Measurements from ENCODE around the gene SULT1C3.

Gene SULT1C3

DNA sequence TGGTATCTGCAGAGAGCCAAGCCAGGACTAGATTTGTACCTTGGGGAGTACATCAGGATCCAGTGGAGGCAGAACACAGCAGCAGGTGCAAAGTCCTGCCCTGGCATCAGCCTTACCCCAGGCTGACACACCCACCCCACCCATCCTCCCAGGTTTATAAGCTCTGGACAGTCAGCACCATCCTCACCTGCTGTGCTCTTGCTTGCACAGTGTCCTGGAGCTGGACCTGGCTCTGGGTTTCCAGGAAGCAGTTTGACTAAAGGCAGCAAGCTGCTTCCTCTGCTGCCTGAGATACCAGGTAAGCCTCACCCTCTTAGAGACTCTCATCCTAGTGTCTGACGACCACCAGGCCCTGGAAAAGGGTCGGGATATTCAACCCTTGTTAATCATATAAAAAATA is at the start of gene SULT1C3:
SULT1C3 (plus strand) TSS at position 183 of the 400 bp plus-strand sequence. CDS start 7,227 bp downstream, outside the sequence.
- no peak for DNase-seq

DNA sequence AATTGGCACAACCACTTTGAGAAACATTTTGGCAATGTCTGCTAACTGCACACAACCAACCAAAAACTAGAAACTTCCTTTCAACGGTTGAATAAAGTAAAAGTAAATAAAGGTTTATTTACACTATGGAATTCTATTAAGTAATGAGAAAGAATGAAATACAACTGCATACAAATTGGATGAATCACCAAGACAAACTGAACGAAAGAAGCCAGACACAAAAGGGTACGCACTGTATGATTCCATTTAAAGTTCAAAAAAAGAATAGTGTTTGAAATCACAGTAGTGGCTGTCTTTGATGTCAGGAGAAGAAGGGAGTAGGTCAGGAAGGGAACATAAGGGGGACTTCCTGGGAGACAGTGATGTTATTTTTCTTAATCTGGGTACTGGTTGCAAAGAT is 46.5 kb upstream of the SULT1C3 start:
- DNase-seq, result no peak

DNA sequence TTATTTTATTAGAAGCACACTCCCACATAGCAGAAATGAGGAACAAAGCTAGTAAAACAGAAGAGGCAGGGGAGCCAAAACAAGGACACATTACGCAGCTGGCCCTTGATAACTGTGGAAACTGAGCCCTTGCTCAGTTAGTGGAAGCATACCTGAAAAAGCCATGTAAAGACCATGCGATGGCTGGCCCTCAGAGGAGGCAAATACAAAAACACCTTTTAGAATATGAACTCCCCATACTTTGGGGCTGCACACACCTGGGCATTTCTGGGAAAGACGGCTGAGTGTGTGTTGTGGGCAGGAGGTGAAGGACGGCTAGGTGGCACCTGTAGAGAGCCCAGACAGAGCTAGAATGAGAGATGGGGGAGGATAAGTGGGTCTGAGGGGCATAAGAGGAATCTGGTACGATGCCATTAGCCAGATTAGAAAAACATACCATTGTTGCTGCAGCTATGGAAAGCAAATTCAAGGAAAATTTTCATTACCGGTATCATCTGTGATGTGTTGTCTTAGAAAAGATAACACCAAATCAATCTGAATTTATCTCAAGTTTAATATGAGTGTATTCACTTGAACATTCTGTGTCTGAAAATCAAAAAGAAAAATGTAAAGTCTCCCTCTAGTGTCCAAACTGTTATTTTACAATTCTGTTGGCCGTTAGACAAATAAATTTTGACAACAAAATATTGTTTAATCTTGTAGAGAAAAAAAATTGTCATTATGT is 45.2 kb upstream of the SULT1C3 start:
- no peak for DNase-seq

DNA sequence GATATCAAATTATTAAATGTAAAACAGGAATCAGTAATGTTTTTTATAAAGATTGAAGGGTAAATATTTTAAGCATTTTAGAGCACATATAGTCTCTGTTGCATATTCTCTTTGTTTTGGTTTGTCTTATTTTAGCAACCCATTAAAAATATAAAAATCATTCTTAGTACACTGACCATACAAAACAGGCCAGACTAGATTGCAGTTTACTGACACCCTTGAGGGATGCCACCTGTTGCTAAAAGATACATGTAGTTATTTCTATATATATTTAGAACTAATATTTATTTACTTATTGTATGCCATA is 44.7 kb upstream of the SULT1C3 start:
- DNase-seq, result no peak

- no peak for DNase-seq
Observed at GRCh38 chr2:108199726-108200125, 40.0 kb upstream of the SULT1C3 start.

DNA sequence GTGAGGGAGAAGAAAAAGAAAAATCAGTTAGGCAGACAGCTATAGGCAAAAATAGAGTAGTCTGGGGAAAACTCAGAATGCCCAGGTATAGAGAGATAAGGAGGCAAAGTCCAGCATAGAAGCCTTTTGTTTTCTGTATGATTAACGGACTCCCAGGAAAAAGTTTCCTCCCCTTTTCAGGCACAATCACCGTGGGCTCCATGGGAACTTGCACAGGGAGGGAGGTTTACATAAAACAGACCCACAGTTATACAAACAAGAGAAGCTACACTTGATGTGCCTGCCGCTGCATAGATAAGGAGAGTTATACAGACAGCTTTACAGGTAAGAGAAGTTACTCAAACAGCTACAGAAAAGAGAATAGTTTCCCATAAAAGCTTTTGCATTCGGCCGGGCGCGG is 39.2 kb upstream of the SULT1C3 start:
- DNase-seq, result no peak

DNA sequence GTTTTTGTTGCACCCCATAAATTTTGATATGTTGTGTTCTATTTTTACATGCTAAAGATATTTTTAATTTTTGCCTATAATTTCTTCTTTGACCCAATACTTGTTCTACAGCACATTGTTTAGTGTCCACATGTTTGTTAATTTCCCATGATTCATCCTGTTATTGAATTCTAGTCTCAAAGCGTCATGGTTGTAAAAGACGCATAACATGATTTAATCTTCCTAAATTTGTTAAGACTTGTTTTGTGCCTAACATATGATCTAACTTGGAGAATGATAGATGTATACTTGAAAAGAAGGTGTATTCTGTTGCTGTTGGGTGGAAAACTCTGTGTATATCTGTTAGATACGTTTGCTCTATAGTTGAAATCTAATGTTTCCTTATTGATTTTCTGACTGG is 27.1 kb upstream of the SULT1C3 start:
- no peak for DNase-seq

DNA sequence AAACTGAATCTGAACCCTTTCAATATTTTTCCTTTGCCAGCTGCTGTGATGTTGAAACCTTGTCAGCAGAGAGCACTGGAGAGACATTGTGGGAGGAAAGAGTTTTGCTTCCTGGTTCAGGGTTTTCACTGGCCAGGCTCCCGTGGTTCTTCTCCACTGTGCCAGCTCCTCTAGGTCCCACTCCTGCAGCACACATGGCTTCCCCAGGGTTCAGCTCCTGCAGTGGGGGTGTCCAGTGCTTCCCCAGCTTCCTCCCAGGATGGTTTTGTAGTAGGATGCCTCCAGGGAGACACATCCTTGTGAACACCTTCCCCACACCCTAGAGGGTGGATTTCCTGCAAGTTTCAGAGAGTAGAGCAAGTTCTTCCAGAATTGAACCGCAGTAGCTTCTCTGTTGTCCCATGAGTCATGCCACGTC is 24.0 kb upstream of the SULT1C3 start:
- no peak for DNase-seq

DNA sequence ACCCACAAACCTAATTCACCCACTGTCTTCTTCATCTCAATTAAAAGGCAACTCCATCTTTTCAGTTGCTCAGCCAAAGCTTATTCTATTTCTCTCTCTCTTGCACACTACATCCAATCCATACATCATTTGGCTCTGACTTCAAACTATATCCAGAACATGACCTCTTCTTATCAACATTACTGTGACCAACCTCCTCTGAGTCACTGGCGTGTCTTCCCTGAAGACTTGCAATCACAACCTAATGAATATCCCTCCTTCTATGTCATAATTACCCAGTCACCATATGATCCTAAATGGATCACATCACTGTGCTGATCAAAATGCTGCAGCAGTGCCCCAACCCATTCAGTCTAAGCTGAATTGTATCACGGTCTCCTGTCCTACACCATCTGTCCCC is 22.6 kb upstream of the SULT1C3 start:
- DNase-seq, result no peak

- DNase-seq, result no peak
Observed at GRCh38 chr2:108219688-108220087, 20.1 kb upstream of the SULT1C3 start.

DNA sequence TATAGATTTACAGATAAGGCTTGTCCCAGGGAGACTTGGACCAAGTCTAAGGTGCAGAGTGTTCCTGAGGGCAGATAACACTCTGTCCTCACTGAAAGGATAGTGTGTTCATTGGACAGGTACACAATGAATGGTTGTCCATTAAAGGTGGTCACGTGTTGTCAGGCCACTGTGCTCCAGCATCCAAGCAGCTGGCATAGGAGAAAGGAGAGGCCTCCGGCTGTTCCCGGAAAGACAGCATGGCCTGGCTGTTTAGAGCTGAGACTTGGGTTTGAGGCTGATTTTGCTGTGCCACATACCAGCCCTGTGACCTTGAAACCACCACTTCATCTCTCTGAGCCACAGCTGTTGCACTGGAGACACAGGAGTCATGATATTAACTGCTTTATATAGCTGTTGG is 19.6 kb upstream of the SULT1C3 start:
- DNase-seq, result no peak

DNA sequence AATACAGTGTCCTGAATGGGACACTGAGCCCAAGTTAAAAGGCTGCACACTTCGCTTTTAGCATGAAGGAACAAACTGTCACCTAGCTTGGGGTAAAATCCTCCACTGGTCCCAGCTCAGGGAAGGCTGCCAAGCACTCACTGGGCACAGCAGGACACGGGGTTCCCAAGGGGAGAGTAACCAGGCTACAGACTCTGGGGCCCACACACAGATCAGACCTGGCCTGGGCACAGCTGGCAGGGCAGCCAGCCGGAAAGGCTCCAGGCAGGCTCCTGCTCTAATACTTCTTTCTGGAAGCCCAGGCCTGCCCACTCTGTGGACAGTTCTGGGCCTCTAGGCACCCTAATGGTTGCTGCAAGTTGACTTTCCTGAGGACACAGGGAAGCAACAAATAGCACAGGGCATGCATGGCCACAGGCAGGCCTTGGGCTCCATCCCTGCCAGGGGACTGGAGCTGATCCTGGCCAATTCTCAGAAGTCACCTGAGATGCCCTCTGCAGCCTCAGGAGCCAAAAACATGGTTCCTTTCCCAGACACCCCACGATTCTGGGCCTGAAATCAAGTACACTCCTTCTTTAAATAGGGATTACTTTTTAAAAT is 18.7 kb upstream of the SULT1C3 start:
- DNase-seq, result no peak

- DNase-seq, result no peak
Observed at GRCh38 chr2:108222261-108222660, 17.5 kb upstream of the SULT1C3 start.

- no peak for DNase-seq
Observed at GRCh38 chr2:108223573-108223972, 16.2 kb upstream of the SULT1C3 start.

GRCh38 chr2:108224022-108224421 is 15.7 kb upstream of the SULT1C3 start:
- no peak for DNase-seq

- DNase-seq, result no peak
Observed at GRCh38 chr2:108226564-108226963, 13.2 kb upstream of the SULT1C3 start.

DNA sequence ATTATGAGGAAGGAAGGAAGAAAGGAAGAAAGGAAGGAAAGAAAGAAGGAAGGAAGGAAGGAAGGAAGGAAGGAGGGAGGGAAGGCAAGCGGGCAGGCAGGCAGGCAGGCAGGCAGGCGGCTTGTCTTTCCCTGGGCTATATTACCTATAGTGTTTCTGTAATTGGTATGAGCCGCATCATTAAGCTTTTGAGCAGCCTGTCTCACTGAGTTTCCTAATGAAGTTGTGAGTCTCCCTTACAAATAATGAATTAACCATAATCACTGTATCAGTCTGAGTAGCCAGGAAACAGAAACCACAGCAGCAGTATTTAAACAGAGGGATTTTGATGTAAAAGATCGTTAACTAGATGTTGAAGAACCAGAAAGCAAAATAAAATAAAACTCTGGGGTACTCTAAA is 11.8 kb upstream of the SULT1C3 start:
- DNase-seq, result no peak

DNA sequence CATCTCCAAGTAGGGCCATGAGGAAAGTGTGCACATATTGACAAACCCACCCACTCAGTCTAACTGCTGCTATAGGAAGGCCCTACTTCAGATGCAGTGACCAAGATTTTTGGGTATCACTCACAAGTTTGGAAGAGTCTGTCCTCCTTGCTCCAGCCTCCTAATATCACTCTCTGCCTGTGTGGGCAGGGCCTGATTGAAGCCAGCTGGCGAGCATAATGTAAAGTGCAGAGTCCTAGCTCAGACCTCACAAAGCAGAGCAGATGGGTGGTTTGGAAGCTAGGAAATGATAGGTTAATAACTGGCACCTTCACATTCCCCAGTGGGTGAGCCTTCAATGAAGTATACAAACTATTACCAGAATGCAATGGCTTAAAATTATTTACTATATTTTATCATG is 11.2 kb upstream of the SULT1C3 start:
- no peak for DNase-seq

DNA sequence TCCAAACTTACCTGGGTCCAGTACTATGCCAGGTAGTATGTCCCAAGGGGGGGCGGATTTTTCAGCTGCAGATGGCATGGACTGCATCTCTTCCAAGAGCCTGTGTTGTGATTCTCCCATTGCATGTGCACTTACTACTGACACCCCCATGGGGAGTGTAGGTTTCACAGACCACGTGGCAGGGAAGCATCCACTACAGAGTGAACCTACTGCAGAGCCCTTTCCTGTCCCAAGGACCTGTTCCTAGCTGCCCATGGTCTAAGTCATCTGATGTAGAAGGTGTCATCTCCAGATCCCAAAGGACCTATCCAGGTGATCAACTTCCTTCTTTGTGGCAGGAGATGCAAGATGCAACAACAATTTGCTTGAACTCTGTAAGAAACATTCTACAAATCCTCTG is 9.9 kb upstream of the SULT1C3 start:
- DNase-seq, result no peak

DNA sequence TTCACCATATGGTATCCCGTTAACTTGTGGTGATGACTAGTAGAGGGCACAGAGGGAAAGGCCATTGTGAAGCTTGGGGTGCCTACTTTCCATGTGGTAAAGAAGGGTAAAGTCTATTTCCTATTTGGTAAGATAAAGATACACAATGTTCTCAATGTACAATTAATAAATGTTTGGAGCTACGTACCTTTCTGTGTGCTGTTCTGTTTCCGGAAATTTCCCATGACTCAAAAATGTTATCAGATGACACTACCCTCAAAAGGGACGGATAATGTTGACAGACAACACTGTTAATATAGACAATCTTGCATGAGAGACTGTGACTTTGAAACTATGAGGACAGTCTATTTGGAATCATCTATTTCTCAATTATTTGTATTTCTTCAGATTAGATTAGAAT is 4.2 kb upstream of the SULT1C3 start:
- no peak for DNase-seq

DNA sequence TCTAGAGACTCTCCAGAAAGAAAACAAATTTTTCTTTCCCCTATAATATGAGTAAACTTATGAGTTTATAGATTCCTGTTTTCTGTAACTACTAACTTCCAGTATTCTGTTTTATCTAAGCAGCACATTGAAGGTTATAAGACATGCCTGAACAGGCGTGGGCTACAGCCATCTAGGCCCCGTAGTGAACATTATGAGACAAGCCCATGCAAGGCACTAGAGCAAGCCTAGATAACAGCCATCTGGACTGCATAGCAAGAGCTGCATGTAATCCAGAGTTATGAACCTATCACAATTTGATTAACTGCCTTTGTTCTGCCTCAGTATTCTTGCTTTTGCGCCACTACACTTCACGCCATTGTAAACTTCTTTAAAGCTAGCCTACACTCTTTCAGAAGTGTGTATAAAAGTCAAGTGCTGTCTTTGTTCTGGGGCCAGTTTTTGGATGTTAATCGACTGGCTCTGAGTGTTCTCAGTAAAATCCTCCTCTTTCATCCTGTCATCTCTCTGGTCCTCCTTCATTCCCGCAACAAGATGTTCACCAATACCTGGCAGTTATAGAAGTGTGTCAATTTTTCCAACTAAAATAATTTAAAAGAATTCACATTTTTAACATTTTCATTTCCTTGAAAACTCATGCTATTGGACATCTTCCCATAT is 3.0 kb upstream of the SULT1C3 start:
- no peak for DNase-seq

- no peak for DNase-seq
Observed at GRCh38 chr2:108240966-108241365, 1.2 kb downstream of the SULT1C3 start.

- no peak for DNase-seq
Observed at GRCh38 chr2:108243566-108243965, 3.8 kb downstream of the SULT1C3 start.

- no peak for DNase-seq
Observed at GRCh38 chr2:108244667-108245414, 5.1 kb downstream of the SULT1C3 start.

All from amniotic stem cell (primary cell).